Skeletal muscle tissue (tissue), 4 donors: ENCODE results near the gene HLA-E. TPM values are rescaled to one million over a fixed set of nuclear protein-coding genes. Genes with fewer than 3 reads are reported as not detected.
A peak's percentile ranks its signal among the peaks of the same experiment; 100 is the strongest.

Source experiments
- H3K27ac ChIP-seq: one replicate; pipeline ENCODE4 v1.7.0; 2013; ENCODE audit warnings: mild to moderate bottlenecking, low read depth, low read length, inconsistent platforms
- H3K27me3 ChIP-seq, 3 donors: one replicate each; pipeline ENCODE4 v1.7.0; 2013; ENCODE audit warnings: low read length in 3 of 3; ENCODE audit not compliant: control insufficient read depth in 3 of 3, insufficient read depth in 3 of 3
- H3K36me3 ChIP-seq, 3 donors: one replicate each; pipeline ENCODE4 v1.7.0; 2013; ENCODE audit warnings: low read length in 3 of 3; ENCODE audit not compliant: control insufficient read depth in 3 of 3, insufficient read depth in 3 of 3
- H3K4me1 ChIP-seq, 3 donors: one replicate each; pipeline ENCODE4 v1.7.0; 2013; ENCODE audit warnings: low read length in 3 of 3, mild to moderate bottlenecking in 3 of 3; ENCODE audit not compliant: control insufficient read depth in 3 of 3, insufficient read depth in 3 of 3
- H3K4me3 ChIP-seq, 3 donors: one replicate each; pipeline ENCODE4 v1.7.0; 2013; ENCODE audit warnings: low read length in 3 of 3
- H3K9ac ChIP-seq, 3 donors: one replicate each; pipeline ENCODE4 v1.7.0; 2013; ENCODE audit warnings: low read length in 3 of 3, mild to moderate bottlenecking in 3 of 3, moderate library complexity in 2 of 3, low read depth in 1 of 3
- H3K9me3 ChIP-seq, 3 donors: one replicate each; pipeline ENCODE4 v1.7.0; 2013; ENCODE audit warnings: low read length in 3 of 3; ENCODE audit not compliant: control insufficient read depth in 3 of 3
- total RNA-seq: library from RNA; depleted of rRNA; stranded (reverse); fragments of >200 nt; gene quantifications from one replicate; pipeline ENCODE4 v1.2.3, GENCODE V29; 2014
- donor health status: Osteomylitis.

The HLA-E gene
- total RNA-seq, 1 donor from 2014 or later, result 98.6 TPM

- Histone ChIP-seq H3K4me1 (peaks cover 0 to 4% (median 3%) of the 10 kb centered on the region in 3 donors), H3K36me3 (no peaks in the 10 kb centered on the region), H3K27ac (peak overlapping the region; percentile 31), H3K27me3 (no peaks in the 10 kb centered on the region), H3K9me3 (no peaks in the 10 kb centered on the region), H3K9ac (peak overlapping the region in 1 of 3 donors; percentile 1), H3K4me3 (no peak overlapping the region)
Measured at GRCh38 chr6:30500421-30501355, 11.4 kb downstream of the HLA-E start.

GRCh38 chr6:30507849-30508827 lies 18.8 kb downstream of the HLA-E start:
- Histone ChIP-seq H3K27ac (no peak overlapping the region), H3K9me3 (no peaks in the 10 kb centered on the region), H3K4me3 (no peak overlapping the region), H3K27me3 (peaks cover 0 to 2% (median 0%) of the 10 kb centered on the region in 3 donors), H3K36me3 (no peaks in the 10 kb centered on the region), H3K4me1 (peaks cover 0 to 4% (median 2%) of the 10 kb centered on the region in 3 donors), H3K9ac (no peak overlapping the region)

GRCh38 chr6:30508890-30509736 lies 19.8 kb downstream of the HLA-E start:
- Histone ChIP-seq H3K4me3 (no peak overlapping the region), H3K4me1 (peaks cover 0 to 4% (median 2%) of the 10 kb centered on the region in 3 donors), H3K9ac (no peak overlapping the region), H3K9me3 (no peaks in the 10 kb centered on the region), H3K36me3 (no peaks in the 10 kb centered on the region), H3K27ac (no peak overlapping the region), H3K27me3 (peaks cover 0 to 2% (median 0%) of the 10 kb centered on the region in 3 donors)

GRCh38 chr6:30510419-30511168 lies 21.3 kb downstream of the HLA-E start:
- Histone ChIP-seq H3K27me3 (peaks cover 0 to 2% (median 0%) of the 10 kb centered on the region in 3 donors), H3K27ac (no peak overlapping the region), H3K4me3 (no peak overlapping the region), H3K9me3 (no peaks in the 10 kb centered on the region), H3K36me3 (no peaks in the 10 kb centered on the region), H3K9ac (no peak overlapping the region), H3K4me1 (peaks cover 4% of the 10 kb centered on the region in 3 donors)

GRCh38 chr6:30511169-30511546 lies 21.8 kb downstream of the HLA-E start:
- no peak overlapping the region for H3K9ac ChIP-seq
- H3K4me1 ChIP-seq, result peaks cover 4 to 6% (median 4%) of the 10 kb centered on the region in 3 donors
- H3K27me3 ChIP-seq, result no peaks in the 10 kb centered on the region
- H3K36me3 ChIP-seq, result no peaks in the 10 kb centered on the region
- no peaks in the 10 kb centered on the region for H3K9me3 ChIP-seq
- no peak overlapping the region for H3K27ac ChIP-seq
- H3K4me3 ChIP-seq, result no peak overlapping the region

GRCh38 chr6:30513451-30513850 lies 24.1 kb downstream of the HLA-E start:
- H3K27ac ChIP-seq, result no peak overlapping the region
- H3K9me3 ChIP-seq, result peaks cover 0 to 1% (median 0%) of the 10 kb centered on the region in 3 donors
- no peaks in the 10 kb centered on the region for H3K36me3 ChIP-seq
- no peak overlapping the region for H3K9ac ChIP-seq
- H3K4me1 ChIP-seq, result peaks cover 4 to 8% (median 4%) of the 10 kb centered on the region in 3 donors
- no peak overlapping the region for H3K4me3 ChIP-seq
- no peaks in the 10 kb centered on the region for H3K27me3 ChIP-seq

- Histone ChIP-seq H3K4me3 (no peak overlapping the region), H3K27me3 (peaks cover 0 to under 1% (median 0%) of the 10 kb centered on the region in 3 donors), H3K4me1 (peaks cover 4 to 6% (median 4%) of the 10 kb centered on the region in 3 donors), H3K27ac (peak overlapping the region; percentile 76), H3K36me3 (no peaks in the 10 kb centered on the region), H3K9me3 (peaks cover 0 to 3% (median 0%) of the 10 kb centered on the region in 3 donors), H3K9ac (no peak overlapping the region)
Measured at GRCh38 chr6:30515106-30515505, 25.8 kb downstream of the HLA-E start.

GRCh38 chr6:30515944-30516753 lies 26.8 kb downstream of the HLA-E start:
- H3K36me3 ChIP-seq, result no peaks in the 10 kb centered on the region
- H3K9me3 ChIP-seq, result peaks cover 0 to 3% (median 0%) of the 10 kb centered on the region in 3 donors
- H3K4me1 ChIP-seq, result peaks cover 2 to 6% (median 4%) of the 10 kb centered on the region in 3 donors
- H3K4me3 ChIP-seq, result peak overlapping the region; percentile 62 to 76 (median 69)
- H3K27ac ChIP-seq, result peak overlapping the region; percentile 76
- H3K27me3 ChIP-seq, result peaks cover 0 to 3% (median 0%) of the 10 kb centered on the region in 3 donors
- peak overlapping the region; percentile 44 to 63 (median 50) for H3K9ac ChIP-seq
